ENCODE results near the gene AJUBA. TPM values are rescaled to one million over a fixed set of nuclear protein-coding genes. Genes with fewer than 3 reads are reported as not detected.
"Not testable (repeated sequence)": the region's sequence is repeated elsewhere in the genome, so short reads cannot be mapped to it uniquely, and the experiment has no call there.

AJUBA gene
- total RNA-seq, 1 experiment from 2014 or later: 25.9 TPM

DNA sequence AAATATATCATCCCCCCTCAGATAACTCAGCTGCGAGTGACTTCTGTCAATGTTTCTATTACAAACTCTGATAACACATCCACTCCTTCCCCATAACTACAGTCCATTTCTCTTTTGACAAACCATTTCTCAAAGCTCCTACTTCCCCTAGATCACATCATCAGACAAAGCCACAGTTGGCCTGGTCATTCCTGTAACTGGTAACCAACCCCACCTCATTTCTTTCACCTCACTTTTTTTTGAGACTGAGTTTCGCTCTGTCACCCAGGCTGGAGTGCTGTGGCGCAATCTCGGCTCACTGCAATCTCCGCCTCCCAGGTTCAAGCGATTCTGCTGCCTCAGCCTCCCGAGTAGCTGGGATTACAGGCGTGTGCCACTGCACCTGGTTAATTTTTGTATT lies 30.6 kb downstream of the AJUBA start:
- DNase-seq (ENCODE audit: low spot score): not testable (repeated sequence)

DNA sequence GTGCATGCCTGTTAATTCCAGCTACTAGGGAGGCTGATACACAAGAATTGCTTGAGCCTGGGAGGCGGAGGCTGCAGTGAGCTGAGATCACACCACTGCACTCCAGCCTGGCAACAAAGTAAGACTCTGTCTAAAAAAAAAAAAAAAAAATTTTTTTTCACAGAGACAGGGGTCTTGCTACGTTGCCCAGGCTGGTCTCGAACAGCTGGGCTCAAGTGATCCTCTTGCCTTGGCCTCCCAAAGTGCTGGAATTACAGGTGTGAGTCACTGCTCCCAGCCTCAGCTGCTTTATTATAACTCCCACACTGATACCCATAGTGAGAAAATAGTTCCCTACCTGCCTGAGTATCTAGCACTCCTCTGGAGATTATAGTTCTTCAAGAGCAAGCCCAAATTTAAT lies 36.7 kb downstream of the AJUBA start:
- no peak for DNase-seq (ENCODE audit: low spot score)

DNA sequence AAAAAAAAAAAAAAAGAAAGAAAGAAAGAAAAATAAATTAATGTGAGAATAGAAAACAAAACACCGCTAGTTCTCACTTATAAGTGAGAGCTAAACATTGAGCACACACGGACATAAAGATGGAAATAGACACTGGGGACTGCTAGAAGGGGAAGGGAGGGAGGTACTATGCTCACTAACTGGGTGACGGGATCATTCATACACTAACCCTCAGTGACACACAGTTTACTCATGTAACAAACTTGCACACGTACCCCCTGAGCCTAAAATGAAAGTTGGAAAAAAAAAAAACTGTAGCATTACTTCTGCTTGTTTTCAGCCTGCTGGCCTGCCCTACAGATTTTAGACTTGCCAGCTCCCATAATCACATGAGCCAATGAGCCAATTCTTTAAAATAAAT lies 42.7 kb downstream of the AJUBA start:
- DNase-seq (ENCODE audit: low spot score): no peak

DNA sequence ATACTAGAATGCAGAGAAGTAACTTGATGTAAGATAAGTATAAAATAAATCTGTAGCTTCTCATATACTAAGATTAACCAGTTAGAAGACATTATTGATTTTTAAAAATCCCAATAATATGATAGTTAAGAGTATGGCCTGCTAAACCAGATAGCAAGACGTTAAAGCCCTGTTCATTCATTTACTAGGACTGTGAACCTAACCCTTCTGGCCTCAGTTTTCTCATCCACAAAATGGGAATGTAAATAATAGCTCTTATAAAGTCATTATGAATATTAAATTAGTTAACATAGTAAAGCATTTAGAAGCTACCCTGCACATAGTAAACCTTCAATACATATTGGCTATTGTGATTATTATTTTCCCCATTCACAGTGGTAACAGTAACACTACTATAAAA lies 47.2 kb downstream of the AJUBA start:
- DNase-seq (ENCODE audit: low spot score): no peak

DNA sequence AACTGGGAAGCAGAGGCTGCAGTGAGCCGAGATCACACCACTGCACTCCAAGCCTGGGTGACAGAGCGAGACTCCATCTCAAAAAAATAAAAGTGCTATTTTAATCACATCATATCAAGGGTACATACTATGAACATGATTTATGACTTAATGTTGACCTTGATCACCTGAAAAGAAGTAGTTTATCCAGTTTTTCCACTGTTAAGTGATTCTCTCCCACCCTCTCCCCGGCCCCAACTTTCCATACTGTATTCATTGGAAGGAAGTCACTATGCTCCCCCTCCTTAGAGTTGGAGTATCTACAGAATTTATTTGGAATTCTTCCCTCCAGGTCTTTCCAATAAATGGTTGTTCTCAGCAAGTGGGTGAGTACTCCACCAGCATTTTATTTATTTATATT lies 50.2 kb downstream of the AJUBA start:
- DNase-seq (ENCODE audit: low spot score): no peak

DNA sequence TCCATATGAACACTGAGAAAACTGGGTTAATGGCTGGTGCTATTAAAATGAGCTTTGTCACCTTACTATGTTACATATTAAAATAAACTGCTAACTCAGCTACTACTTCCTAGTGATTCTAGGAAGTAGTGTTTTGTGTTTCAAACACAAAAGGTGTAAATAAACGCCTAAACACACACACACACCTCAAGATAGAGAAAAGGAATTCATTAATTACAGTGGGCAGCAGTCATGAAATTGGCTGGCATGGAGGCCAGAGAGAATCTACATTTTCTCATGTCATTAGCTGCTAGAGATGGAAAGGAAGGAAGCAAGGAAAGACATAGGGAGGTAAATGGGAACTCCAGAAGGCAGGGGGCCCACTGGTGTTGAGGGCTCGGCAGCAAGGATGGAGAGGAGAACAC lies 52.4 kb downstream of the AJUBA start:
- DNase-seq (ENCODE audit: low spot score): no peak

DNA sequence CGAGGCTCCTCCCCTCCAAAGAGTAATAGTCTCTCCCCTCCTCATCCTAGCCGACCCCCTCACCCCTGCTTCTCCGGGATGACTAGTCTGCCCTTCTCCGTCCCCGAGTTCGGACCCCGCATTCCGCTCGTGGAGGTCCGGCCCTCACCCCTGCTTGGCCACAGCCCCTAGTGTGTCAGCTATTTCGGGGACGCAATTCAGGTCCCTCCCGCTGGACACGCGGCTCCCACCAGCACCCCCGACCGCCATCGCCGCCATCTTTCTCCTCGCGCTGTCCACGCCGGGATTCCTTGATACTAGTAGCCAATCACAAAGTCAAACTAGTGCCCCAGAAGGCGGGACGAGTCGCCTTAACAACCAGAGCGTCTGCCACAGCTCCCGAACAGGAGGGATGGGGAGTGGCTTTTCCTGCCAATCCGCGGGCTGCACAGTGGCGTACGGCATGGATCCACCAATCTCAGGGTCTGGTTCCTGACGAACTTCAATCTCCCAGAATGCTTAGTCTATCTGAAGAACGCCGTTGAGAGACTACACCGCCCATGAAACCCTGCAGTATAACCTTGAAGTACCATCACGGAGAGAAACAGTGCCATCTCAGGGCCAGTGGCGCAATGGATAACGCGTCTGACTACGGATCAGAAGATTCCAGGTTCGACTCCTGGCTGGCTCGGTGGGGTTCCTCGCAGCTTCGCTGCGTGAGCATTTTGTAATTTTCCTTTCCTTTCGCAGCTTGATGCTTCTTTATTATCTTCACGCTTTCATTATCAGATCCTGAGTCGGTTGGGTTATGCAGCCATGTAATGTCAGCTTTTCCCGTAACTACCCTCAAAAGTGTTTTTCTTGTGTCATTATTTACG lies 53.0 kb downstream of the AJUBA start, which contains the start of gene PRMT5:
Gene PRMT5, minus strand, starts transcription at position 273 of the 857 bp plus-strand sequence. Its CDS starts 15 bp downstream, at position 258.
- DNase-seq (ENCODE audit: low spot score): peak; percentile 100

DNA sequence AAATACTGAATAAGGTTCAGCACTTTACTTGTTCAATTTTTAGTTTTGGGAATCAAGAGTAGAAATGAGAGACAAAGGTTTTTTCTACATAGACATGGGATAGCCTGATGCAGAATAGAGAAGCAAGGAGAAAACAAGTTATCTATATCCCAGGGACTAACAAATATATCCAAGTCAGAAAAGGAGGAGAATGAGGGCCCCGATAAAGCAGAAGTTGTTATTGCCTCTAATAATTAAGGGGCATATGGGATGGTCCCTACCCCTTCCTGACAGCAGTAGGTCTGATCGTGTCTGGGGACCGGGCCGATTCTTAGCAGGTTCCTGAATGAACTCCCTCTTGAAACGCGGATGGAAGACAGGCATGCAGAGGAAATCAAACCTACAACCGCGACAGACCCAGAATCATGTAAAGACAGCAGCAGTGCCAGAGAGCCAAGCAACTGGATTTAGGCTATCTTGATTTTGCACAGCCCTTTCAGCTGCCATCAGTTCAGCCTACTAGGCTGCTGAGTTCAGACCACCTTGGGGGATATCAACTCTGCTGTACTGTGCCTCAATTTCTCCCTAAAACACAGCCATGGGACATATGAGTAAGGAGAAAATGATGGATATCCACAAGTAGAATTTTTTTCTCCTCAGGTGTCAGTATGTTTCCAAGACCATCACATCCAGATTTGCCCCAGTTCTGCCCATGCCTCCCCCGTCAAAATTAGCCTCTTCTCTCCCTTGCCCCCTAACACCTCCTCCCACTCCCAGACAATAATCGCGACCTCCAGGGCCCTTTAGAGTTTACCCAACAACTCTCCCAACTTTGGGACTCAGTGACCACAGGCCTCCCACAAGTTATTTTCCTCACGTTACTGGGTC lies 53.9 kb downstream of the AJUBA start:
- no peak for DNase-seq (ENCODE audit: low spot score)

DNA sequence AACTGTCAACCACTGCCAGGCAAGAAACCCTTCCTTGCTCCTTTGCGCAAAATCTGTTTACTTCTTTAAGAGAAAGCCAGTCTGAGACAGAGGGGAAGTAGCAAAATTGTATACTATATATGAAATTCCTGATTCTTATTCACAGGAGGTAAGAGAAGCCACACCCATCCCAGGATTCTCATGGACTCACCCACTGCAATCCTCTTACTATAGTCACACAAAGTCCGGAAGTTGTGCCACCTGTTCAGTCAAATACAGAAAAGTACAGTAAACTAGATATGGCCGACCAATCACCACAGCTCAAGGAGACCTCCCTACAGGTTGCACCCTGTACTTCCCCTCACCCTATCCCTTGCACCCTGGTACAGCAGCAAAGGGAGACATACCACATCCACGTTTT lies 56.0 kb downstream of the AJUBA start:
- DNase-seq (ENCODE audit: low spot score): no peak

DNA sequence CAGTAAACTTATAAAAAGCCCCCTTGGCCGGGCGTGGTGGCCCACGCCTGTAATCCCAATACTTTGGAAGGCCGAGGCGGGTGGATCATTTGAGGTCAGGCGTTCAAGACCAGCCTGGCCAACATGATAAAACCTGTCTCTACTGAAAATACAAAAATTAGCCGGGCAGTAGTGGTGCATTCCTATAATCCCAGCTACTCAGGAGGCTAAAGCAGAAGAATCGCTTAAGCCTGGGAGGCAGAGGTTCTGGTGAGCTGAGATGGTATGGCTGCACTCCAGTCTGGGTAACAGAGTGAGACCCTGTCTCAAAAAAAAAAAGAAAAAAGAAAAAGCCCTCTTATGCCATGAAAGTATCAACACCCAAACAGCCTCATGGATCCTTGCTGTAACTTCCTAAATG lies 56.8 kb downstream of the AJUBA start:
- no peak for DNase-seq (ENCODE audit: low spot score)

DNA sequence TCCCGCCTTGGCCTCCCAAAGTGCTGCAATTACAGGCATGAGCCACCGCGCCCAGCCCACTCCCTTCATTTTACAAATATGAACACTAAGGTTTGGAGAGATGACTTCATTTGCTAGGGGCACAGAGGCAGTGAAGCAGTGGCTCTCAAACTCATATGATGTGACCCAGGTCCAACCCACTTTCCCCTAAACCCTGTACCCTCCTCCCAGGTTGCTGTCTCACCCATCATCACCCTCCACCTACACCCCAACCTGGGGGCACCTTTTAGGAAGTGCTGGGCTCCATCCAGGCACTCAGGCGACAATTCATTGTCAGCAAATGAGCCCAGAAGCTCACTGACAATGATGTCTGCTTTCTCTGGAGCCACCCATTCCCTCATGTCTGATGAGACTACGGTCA lies 58.6 kb downstream of the AJUBA start:
- no peak for DNase-seq (ENCODE audit: low spot score)

DNA sequence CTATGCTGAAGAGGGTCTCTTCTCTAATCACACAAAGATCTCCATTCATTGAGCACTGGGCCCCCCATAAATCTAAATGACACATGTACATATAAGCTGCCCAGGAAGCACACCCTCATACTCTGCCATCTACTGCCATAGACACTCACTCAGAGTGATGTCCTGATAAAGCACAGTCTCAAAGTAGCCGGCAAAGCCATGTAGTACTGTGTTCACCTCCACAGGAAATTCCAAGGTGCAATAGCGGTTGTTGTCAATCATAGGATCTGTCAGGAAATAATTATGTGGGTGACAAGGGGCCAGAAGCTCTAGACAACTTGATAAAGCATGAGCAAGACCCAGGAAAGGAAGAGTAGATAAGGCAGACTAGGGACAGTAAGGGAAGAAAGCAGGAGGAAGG lies 60.1 kb downstream of the AJUBA start:
- no peak for DNase-seq (ENCODE audit: low spot score)

Other genes with a start within 250 kb of the AJUBA start
- gene OXA1L, start 215.9 kb downstream of the AJUBA start, total RNA-seq (2014; rRNA removed; shearing (Covaris generic)): 106 and 132 TPM in 2 replicates
- gene SLC7A7, start 167.1 kb downstream of the AJUBA start, total RNA-seq (2014; rRNA removed; shearing (Covaris generic)): 13.6 and 13.9 TPM in 2 replicates
- gene MRPL52, start 152.7 kb downstream of the AJUBA start, total RNA-seq (2014; rRNA removed; shearing (Covaris generic)): 130 and 189 TPM in 2 replicates
- 268 and 298 TPM in 2 replicates for gene MMP14, start 146.0 kb downstream of the AJUBA start, total RNA-seq (2014; rRNA removed; shearing (Covaris generic))
- 35.8 and 48.4 TPM in 2 replicates for gene LRP10, start 110.8 kb downstream of the AJUBA start, total RNA-seq (2014; rRNA removed; shearing (Covaris generic))
- 0.27 TPM in 1 of 2 replicates, not detected in the other for gene REM2, start 99.3 kb downstream of the AJUBA start, total RNA-seq (2014; rRNA removed; shearing (Covaris generic))
- gene RBM23, start 63.4 kb downstream of the AJUBA start, total RNA-seq (2014; rRNA removed; shearing (Covaris generic)): 98.4 and 119 TPM in 2 replicates
- gene PRMT5, start 53.2 kb downstream of the AJUBA start, total RNA-seq (2014; rRNA removed; shearing (Covaris generic)): 60.1 and 76.9 TPM in 2 replicates
- 70.7 and 104 TPM in 2 replicates for gene HAUS4, start 25.5 kb downstream of the AJUBA start, total RNA-seq (2014; rRNA removed; shearing (Covaris generic))
- 6.9 and 15.1 TPM in 2 replicates for gene C14orf93, start 27.6 kb upstream of the AJUBA start, total RNA-seq (2014; rRNA removed; shearing (Covaris generic))
- 444 and 478 TPM in 2 replicates for gene PSMB5, start 52.3 kb upstream of the AJUBA start, total RNA-seq (2014; rRNA removed; shearing (Covaris generic))
- not detected in 2 replicates for gene PSMB11, start 59.7 kb upstream of the AJUBA start, total RNA-seq (2014; rRNA removed; shearing (Covaris generic))
- gene CDH24, start 75.0 kb upstream of the AJUBA start, total RNA-seq (2014; rRNA removed; shearing (Covaris generic)): 2.9 and 3.3 TPM in 2 replicates
- gene ACIN1, start 112.6 kb upstream of the AJUBA start, total RNA-seq (2014; rRNA removed; shearing (Covaris generic)): 37.3 and 43.9 TPM in 2 replicates
- 71.4 and 93.4 TPM in 2 replicates for gene C14orf119, start 113.0 kb upstream of the AJUBA start, total RNA-seq (2014; rRNA removed; shearing (Covaris generic))
- gene CIROP, start 122.4 kb upstream of the AJUBA start, total RNA-seq (2014; rRNA removed; shearing (Covaris generic)): not detected in 2 replicates
- gene CEBPE, start 136.7 kb upstream of the AJUBA start, total RNA-seq (2014; rRNA removed; shearing (Covaris generic)): not detected in 2 replicates
- 5.2 and 5.6 TPM in 2 replicates for gene SLC7A8, start 201.1 kb upstream of the AJUBA start, total RNA-seq (2014; rRNA removed; shearing (Covaris generic))